GM12864 (cell line): ENCODE data around the gene NSG1.

Source experiments
- DNase-seq: peaks from one replicate; pipeline ENCODE4 v3.0.0-alpha.2; 2011; ENCODE audit warnings: low read depth
- H3K4me3 ChIP-seq: 2 replicates; pipeline ENCODE4 v1.5.1; 2011; ENCODE audit warnings: mild to moderate bottlenecking, low read depth, low read length, control low read depth
- CTCF ChIP-seq: IDR thresholded peaks from 2 replicates; pipeline ENCODE4 v1.5.1; 2011; ENCODE audit warnings: low read depth, mild to moderate bottlenecking, moderate library complexity, low read length, control low read depth, inconsistent platforms; ENCODE audit errors: missing control alignments

NSG1 gene

GRCh38 chr4:4423706-4424498 lies 37.0 kb downstream of the NSG1 start:
- TF ChIP-seq CTCF, result no peak
- H3K4me3 ChIP-seq, result no peak overlapping the region
- DNase-seq, result no peak

- TF ChIP-seq CTCF, result no peak
- DNase-seq, result no peak
- no peak overlapping the region for H3K4me3 ChIP-seq
Measured at GRCh38 chr4:4424499-4425115, 37.7 kb downstream of the NSG1 start.

- no peak for TF ChIP-seq CTCF
- DNase-seq, result no peak
- H3K4me3 ChIP-seq, result no peak overlapping the region
Measured at GRCh38 chr4:4425119-4425690, 38.3 kb downstream of the NSG1 start.

- TF ChIP-seq CTCF, result no peak
- no peak overlapping the region for H3K4me3 ChIP-seq
- no peak for DNase-seq
Measured at GRCh38 chr4:4425696-4426095, 38.8 kb downstream of the NSG1 start.

- H3K4me3 ChIP-seq, result no peak overlapping the region
- no peak for DNase-seq
- TF ChIP-seq CTCF, result no peak
Measured at GRCh38 chr4:4426511-4427120, 39.7 kb downstream of the NSG1 start.

- TF ChIP-seq CTCF, result no peak
- no peak overlapping the region for H3K4me3 ChIP-seq
Measured at GRCh38 chr4:4427121-4427870, 40.4 kb downstream of the NSG1 start.

More at GRCh38 chr4:4427121-4427870, 40.4 kb downstream of the NSG1 start:
- DNase-seq, result no peak
